Sigmoid colon (tissue), 4 donors: ENCODE results near the gene MTRF1.

ENCODE experiments used
- CTCF ChIP-seq, 4 experiments: fragments of 450-650 bp in 3 of 4; fragments of 200-600 bp in 1 of 4; IDR thresholded peaks; one replicate each; pipeline ENCODE4 v1.5.1; 2016 to 2019; ENCODE audit warnings: antibody characterized with exemption in 4 of 4, mild to moderate bottlenecking in 3 of 4, moderate library complexity in 2 of 4
- EP300 ChIP-seq, 4 donors: sonication (generic); formaldehyde crosslinking; IDR thresholded peaks; one replicate each; pipeline ENCODE4 v1.6.1; 2017; ENCODE audit warnings: antibody characterized with exemption in 4 of 4
- POLR2A ChIP-seq, 2 donors: fragments of 450-650 bp; IDR thresholded peaks; one replicate each; pipeline ENCODE4 v1.6.1; 2016; ENCODE audit warnings: antibody characterized with exemption in 2 of 2, mild to moderate bottlenecking in 2 of 2, moderate library complexity in 2 of 2
- POLR2AphosphoS5 ChIP-seq, 4 donors: sonication (generic); formaldehyde crosslinking; IDR thresholded peaks; one replicate each; pipeline ENCODE4 v1.6.1; 2017; ENCODE audit warnings: antibody characterized with exemption in 4 of 4

GRCh38 chr13:41313117-41313516 is 49.7 kb upstream of the MTRF1 start:
- TF ChIP-seq CTCF (IDR thresholded peaks at IDR 0.05) (no peak), POLR2A (IDR thresholded peaks at IDR 0.05) (no peak), POLR2AphosphoS5 (IDR thresholded peaks at IDR 0.05) (no peak), EP300 (IDR thresholded peaks at IDR 0.05) (no peak)
